Fibroblast of villous mesenchyme (primary cell): ENCODE results near the gene COL2A1. TPM values are rescaled to one million over a fixed set of nuclear protein-coding genes. Genes with fewer than 3 reads are reported as not detected.

Experiments used
- DNase-seq: peaks from one replicate; pipeline ENCODE4 v3.0.0-alpha.2; 2010; ENCODE audit warnings: low read depth
- H3K4me3 ChIP-seq: 2 replicates; pipeline ENCODE4 v1.5.1; 2011; ENCODE audit warnings: low read depth, mild to moderate bottlenecking, low read length
- CTCF ChIP-seq: IDR thresholded peaks from 2 replicates; pipeline ENCODE4 v1.5.1; 2012; ENCODE audit warnings: low read depth, mild to moderate bottlenecking, low read length; ENCODE audit not compliant: insufficient read depth
- total RNA-seq: library from RNA; depleted of rRNA; stranded (reverse); fragments of >200 nt; gene quantifications from 2 replicates; pipeline ENCODE4 v1.2.3, GENCODE V29; 2012

The COL2A1 gene
- total RNA-seq, 1 donor = under 0.01 TPM

DNA sequence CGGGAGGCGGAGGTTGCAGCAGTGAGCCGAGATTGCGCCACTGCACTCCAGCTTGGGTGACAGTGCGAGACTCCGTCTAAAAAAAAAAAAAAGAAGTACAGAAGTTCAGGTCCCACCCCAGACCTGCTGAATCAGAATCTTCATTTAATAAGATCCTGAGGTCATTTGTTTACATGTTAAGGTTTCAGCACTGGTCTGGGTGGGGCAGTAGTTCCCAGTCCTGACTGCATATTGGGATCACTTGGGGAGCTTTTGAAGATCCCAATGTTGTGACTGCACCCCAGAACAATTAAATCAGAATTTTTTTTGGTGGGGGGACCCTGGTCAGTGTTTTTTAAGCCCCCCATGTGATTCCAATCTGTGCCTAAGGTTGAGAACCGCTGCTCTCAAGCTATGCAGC, 11.7 kb upstream of the COL2A1 start:
- no peak overlapping the region for H3K4me3 ChIP-seq
- TF ChIP-seq CTCF = no peak
- no peak for DNase-seq

DNA sequence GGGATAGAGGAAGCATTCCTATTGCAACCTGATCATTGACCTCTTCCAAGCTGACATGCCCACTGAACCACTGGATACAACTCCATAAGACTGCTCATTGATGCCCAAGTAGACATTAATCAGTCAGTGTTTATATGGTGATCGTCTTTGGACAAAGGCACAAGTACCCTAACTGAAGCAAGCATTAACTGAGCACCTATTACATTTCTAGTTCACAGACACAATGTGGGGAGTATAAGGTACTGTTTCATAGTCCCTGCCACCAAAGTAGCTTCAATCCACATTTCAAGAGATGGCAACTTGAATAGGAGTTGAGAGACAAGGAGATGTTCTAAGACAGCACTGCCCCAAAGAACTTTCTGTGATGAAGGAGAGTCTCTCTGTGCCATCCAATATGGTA, 10.9 kb upstream of the COL2A1 start:
- no peak overlapping the region for H3K4me3 ChIP-seq
- no peak for DNase-seq
- TF ChIP-seq CTCF = no peak

GRCh38 chr12:48013287-48013686, 9.0 kb upstream of the COL2A1 start:
- TF ChIP-seq CTCF = no peak
- H3K4me3 ChIP-seq = no peak overlapping the region
- no peak for DNase-seq

GRCh38 chr12:48012070-48012469, 7.8 kb upstream of the COL2A1 start:
- no peak overlapping the region for H3K4me3 ChIP-seq
- TF ChIP-seq CTCF = no peak
- no peak for DNase-seq

DNA sequence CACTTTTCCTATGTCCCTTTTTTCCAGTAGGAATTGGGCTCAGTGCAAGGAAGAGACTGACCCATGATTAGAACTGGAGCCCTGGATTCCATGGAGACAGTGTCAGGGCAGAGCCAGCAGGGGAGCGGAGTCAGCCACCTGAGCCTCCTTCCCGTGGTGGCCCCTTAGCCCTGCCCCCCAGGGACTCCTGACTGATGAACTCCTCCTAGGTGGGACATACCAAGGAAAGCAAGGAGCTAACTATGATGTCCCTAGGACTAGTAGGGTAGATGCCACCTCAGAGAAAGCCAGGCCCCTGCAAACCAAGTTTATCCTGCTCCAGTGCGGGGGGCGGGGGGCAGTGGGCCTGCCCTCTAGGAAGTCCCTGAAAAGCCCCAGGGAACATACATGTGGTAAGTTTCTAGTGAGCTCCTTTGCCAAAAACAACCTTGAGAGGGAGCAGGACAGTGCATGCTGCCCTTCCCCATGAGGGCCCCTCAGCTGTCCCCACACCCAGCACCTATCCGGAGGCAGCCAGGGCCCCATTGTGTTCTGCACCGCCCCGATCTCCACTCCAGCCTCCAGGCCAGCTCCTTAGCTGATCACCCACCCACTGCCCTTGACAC, 6.2 kb upstream of the COL2A1 start:
- DNase-seq = no peak
- H3K4me3 ChIP-seq = no peak overlapping the region
- TF ChIP-seq CTCF = no peak

DNA sequence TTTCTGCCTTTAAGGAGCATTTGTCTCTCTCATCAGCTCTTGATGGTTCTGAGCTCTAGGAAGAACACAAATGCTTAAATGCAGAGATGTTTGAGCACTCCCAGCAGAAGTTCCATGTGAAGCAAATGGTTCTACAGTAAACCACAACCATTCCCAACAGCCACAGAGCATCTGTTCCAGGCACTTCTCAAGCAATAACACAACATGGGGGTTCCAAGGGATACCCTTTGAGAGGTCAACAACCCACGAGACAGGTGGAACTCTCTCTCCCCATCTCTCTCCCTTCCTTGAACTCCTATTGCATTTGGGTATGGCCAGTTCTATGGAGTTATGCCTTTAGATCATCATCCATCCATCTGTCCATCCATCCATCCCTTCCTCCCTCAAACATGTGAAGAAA, 5.2 kb upstream of the COL2A1 start:
- no peak for TF ChIP-seq CTCF
- no peak for DNase-seq
- H3K4me3 ChIP-seq = no peak overlapping the region

DNA sequence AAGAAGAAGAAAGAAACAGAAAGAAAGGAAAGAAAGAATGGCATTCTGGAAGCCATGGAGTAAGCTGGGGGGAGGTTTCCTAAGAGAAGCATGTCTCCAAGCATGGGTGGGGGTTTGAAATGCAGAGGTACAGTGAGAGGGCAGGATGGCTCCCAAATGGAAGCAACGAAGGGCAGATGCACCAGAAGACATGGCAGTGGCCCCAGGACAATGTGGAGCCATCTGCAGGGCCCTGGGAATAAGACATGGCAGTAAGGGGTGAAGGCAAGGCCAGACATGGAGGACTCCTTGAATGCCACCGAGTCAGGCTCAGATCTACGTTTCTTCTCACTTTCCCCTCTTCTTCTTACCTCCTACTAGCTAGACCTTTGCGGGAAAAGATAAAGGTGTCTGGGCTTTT, 4.7 kb upstream of the COL2A1 start:
- DNase-seq = no peak
- no peak overlapping the region for H3K4me3 ChIP-seq
- no peak for TF ChIP-seq CTCF
